ENCODE data around the gene OSBP2. TPM values are rescaled to one million over a fixed set of nuclear protein-coding genes. Genes with fewer than 3 reads are reported as not detected.

The OSBP2 gene
- total and polyA plus RNA-seq, 2 of the 13 experiments (the other 11 are each of a cell fraction or from before 2014, with no cell fraction given): 5.0 to 7.7 TPM

DNA sequence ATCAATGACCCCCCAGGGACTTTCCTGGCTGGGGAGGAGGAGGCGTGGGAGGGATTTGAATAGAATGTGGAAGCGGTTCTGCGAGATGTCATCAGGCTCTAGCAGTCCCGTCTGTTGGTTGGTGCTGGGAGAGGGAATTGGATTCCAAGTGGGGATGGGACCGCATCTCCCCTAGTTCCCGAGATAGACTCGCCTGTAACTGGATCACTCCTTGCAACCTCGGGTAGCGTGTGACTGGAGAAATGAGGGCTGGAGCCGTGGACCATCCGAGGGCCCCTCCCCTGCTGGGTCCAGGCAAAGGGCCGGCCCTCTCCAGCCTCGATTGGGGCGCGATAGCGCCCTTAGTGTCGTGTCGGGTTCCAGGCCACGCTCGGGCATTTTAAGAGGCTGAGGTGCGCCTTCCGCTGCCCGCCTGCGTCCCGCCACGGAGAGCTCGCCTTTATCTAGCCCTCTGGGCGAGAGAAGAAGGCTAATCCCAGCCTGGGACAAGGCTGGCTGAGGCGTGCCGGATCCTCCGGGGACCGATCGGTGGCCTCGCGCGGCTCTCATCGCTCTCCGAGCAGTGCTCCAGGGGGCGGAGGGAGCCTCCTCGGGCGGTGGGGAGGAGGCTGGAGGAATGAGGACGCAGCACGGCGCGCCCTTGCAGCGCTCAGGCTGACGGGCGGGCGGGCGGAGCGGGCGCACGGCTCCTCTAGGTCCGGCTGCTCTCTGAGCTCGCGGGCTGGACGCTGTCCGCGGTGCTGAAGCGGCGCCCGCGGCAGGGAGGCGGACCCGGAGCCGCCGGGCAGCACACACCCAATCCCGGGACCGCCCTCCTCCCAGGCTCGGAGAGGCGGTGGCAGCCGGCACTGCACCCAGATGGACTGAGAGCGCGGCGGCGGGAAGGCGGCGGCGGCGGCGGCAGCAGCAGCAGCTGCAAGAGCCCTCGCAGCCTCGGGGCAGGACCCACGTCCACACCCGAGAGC, 107.8 kb downstream of the OSBP2 start (continued):
- TF ChIP-seq NFATC3 (CRISPR knock-in tag; IDR thresholded peaks at IDR 0.05) (0 out of 2 replicates have a peak, but pooled peaks have one; percentile 38), ZNF335 (CRISPR knock-in tag; IDR thresholded peaks at IDR 0.05) (peak; percentile 84), U2AF1 (optimal IDR thresholded peaks at IDR 0.05; ENCODE audit: low read depth, low read length) (no peak), ZNF670 (CRISPR knock-in tag; IDR thresholded peaks at IDR 0.05; ENCODE audit: borderline replicate concordance) (peak; percentile 93), HNF4G (IDR thresholded peaks at IDR 0.05; ENCODE audit: borderline replicate concordance, low read depth, low read length) (no peak), HNF4G (CRISPR knock-in tag; IDR thresholded peaks at IDR 0.05; ENCODE audit: borderline replicate concordance, low read depth) (0 out of 2 replicates have a peak, but pooled peaks have one; percentile 54), ZNF549 (CRISPR knock-in tag; IDR thresholded peaks at IDR 0.05) (peak; percentile 90), TBX2 (CRISPR knock-in tag; IDR thresholded peaks at IDR 0.05; ENCODE audit: borderline replicate concordance) (peak; percentile 94), ZNF879 (CRISPR knock-in tag; IDR thresholded peaks at IDR 0.05) (peak; percentile 91), ZSCAN25 (CRISPR knock-in tag; IDR thresholded peaks at IDR 0.05) (peak; percentile 90), EZH2 (conservative IDR thresholded peaks at IDR 0.05; ENCODE audit: low read depth, low read length) (no peak), KDM3A (CRISPR knock-in tag; IDR thresholded peaks at IDR 0.05; ENCODE audit: low read depth) (peak; percentile 90; the same call in 1 of the 2 replicates), HDAC6 (IDR thresholded peaks at IDR 0.05; ENCODE audit: low read depth, low read length) (no peak), NCOA2 (CRISPR knock-in tag; IDR thresholded peaks at IDR 0.05) (peak; percentile 76), ARHGAP35 (CRISPR knock-in tag; IDR thresholded peaks at IDR 0.05; ENCODE audit: borderline replicate concordance) (peak; percentile 100), HDAC2 (CRISPR knock-in tag; IDR thresholded peaks at IDR 0.05) (peak; percentile 94), JUNB (CRISPR knock-in tag; IDR thresholded peaks at IDR 0.05; ENCODE audit: borderline replicate concordance) (no peak; the same call in 1 of the 2 replicates), ZNF577 (CRISPR knock-in tag; IDR thresholded peaks at IDR 0.05; ENCODE audit: borderline replicate concordance, low read depth) (no peak)
- TF ChIP-seq, protein P1, sequence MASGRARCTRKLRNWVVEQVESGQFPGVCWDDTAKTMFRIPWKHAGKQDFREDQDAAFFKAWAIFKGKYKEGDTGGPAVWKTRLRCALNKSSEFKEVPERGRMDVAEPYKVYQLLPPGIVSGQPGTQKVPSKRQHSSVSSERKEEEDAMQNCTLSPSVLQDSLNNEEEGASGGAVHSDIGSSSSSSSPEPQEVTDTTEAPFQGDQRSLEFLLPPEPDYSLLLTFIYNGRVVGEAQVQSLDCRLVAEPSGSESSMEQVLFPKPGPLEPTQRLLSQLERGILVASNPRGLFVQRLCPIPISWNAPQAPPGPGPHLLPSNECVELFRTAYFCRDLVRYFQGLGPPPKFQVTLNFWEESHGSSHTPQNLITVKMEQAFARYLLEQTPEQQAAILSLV (CRISPR knock-in tag; IDR thresholded peaks at IDR 0.05; ENCODE audit: borderline replicate concordance): peak; percentile 99
- TF ChIP-seq, protein P2, sequence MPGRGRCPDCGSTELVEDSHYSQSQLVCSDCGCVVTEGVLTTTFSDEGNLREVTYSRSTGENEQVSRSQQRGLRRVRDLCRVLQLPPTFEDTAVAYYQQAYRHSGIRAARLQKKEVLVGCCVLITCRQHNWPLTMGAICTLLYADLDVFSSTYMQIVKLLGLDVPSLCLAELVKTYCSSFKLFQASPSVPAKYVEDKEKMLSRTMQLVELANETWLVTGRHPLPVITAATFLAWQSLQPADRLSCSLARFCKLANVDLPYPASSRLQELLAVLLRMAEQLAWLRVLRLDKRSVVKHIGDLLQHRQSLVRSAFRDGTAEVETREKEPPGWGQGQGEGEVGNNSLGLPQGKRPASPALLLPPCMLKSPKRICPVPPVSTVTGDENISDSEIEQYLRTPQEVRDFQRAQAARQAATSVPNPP (CRISPR knock-in tag; IDR thresholded peaks at IDR 0.05): peak; percentile 93
- TF ChIP-seq, protein P3, sequence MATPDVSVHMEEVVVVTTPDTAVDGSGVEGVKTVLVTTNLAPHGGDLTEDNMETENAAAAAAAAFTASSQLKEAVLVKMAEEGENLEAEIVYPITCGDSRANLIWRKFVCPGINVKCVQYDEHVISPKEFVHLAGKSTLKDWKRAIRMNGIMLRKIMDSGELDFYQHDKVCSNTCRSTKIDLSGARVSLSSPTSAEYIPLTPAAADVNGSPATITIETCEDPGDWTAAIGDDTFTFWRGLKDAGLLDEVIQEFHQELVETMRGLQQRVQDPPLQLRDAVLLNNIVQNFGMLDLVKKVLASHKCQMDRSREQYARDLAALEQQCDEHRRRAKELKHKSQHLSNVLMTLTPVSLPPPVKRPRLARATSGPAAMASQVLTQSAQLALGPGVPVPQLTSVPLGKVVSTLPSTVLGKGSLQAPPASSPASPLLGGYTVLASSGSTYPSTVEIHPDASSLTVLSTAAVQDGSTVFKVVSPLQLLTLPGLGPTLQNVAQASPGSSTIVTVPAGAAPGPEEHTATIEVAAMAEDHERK (CRISPR knock-in tag; IDR thresholded peaks at IDR 0.05; ENCODE audit: low read depth): no peak
- TF ChIP-seq, protein P4, sequence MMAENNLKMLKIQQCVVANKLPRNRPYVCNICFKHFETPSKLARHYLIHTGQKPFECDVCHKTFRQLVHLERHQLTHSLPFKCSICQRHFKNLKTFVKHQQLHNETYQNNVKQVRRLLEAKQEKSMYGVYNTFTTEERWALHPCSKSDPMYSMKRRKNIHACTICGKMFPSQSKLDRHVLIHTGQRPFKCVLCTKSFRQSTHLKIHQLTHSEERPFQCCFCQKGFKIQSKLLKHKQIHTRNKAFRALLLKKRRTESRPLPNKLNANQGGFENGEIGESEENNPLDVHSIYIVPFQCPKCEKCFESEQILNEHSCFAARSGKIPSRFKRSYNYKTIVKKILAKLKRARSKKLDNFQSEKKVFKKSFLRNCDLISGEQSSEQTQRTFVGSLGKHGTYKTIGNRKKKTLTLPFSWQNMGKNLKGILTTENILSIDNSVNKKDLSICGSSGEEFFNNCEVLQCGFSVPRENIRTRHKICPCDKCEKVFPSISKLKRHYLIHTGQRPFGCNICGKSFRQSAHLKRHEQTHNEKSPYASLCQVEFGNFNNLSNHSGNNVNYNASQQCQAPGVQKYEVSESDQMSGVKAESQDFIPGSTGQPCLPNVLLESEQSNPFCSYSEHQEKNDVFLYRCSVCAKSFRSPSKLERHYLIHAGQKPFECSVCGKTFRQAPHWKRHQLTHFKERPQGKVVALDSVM (CRISPR knock-in tag; IDR thresholded peaks at IDR 0.05): peak; percentile 77
- TF ChIP-seq, protein P5, sequence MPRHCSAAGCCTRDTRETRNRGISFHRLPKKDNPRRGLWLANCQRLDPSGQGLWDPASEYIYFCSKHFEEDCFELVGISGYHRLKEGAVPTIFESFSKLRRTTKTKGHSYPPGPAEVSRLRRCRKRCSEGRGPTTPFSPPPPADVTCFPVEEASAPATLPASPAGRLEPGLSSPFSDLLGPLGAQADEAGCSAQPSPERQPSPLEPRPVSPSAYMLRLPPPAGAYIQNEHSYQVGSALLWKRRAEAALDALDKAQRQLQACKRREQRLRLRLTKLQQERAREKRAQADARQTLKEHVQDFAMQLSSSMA (CRISPR knock-in tag; IDR thresholded peaks at IDR 0.05): peak; percentile 93
